Natural killer cell (primary cell): Measurements from ENCODE around the gene PSMD6. TPM values are rescaled to one million over a fixed set of nuclear protein-coding genes. Genes with fewer than 3 reads are reported as not detected.
A peak's percentile ranks its signal among the peaks of the same experiment; 100 is the strongest.

Source experiments
- ATAC-seq, 3 donors: fragments of 150-1000 bp in 2 of 3; fragments of 200-7000 bp in 1 of 3; cut with Tn5 transposase; 1 replicate in 1 of 3; 2 replicates in 2 of 3; pipeline ENCODE4 v1.10.0; 2021; ENCODE audit warnings: mild to moderate bottlenecking in 2 of 3, moderate library complexity in 2 of 3
- DNase-seq, 2 donors: peaks; one replicate each; pipeline versions ENCODE4 v3.0.0 to v3.0.0-alpha.2; 2013 to 2021; ENCODE audit warnings: mixed read lengths in 1 of 2
- H3K27ac ChIP-seq: one replicate; pipeline ENCODE4 v1.5.1; 2013; ENCODE audit warnings: mild to moderate bottlenecking, low read length
- H3K27me3 ChIP-seq: one replicate; pipeline ENCODE4 v1.6.1; 2013; ENCODE audit warnings: low read length; ENCODE audit not compliant: control insufficient read depth, insufficient read depth
- H3K36me3 ChIP-seq: one replicate; pipeline ENCODE4 v1.6.1; 2013; ENCODE audit warnings: low read length; ENCODE audit not compliant: control insufficient read depth, insufficient read depth
- H3K4me1 ChIP-seq: one replicate; pipeline ENCODE4 v1.6.1; 2013; ENCODE audit warnings: low read length; ENCODE audit not compliant: control insufficient read depth, insufficient read depth
- H3K4me3 ChIP-seq: one replicate; pipeline ENCODE4 v1.5.1; 2013; ENCODE audit warnings: low read length
- H3K9me3 ChIP-seq: one replicate; pipeline ENCODE4 v1.6.1; 2013; ENCODE audit warnings: low read length; ENCODE audit not compliant: control insufficient read depth, insufficient read depth
- H3K27ac Mint-ChIP-seq, 2 donors: one replicate each; pipeline ENCODE4 v1.8.0; 2022; ENCODE audit warnings: mild to moderate bottlenecking in 2 of 2, mixed read lengths in 2 of 2, moderate library complexity in 1 of 2
- H3K27me3 Mint-ChIP-seq, 2 donors: one replicate each; pipeline ENCODE4 v1.8.0; 2022; ENCODE audit warnings: low read depth in 2 of 2, mixed read lengths in 2 of 2
- H3K36me3 Mint-ChIP-seq: one replicate; pipeline ENCODE4 v1.8.0; 2022; ENCODE audit warnings: mixed read lengths
- H3K4me1 Mint-ChIP-seq, 2 donors: one replicate each; pipeline ENCODE4 v1.8.0; 2022; ENCODE audit warnings: mixed read lengths in 2 of 2
- H3K4me3 Mint-ChIP-seq: one replicate; pipeline ENCODE4 v1.8.0; 2022; ENCODE audit warnings: mild to moderate bottlenecking, moderate library complexity, mixed read lengths
- H3K9me3 Mint-ChIP-seq, 2 donors: one replicate each; pipeline ENCODE4 v1.8.0; 2022; ENCODE audit warnings: mixed read lengths in 2 of 2
- CTCF ChIP-seq: fragments of 200-600 bp; IDR thresholded peaks from one replicate; pipeline ENCODE4 v1.8.0; 2022; ENCODE audit warnings: antibody characterized with exemption
- WGBS: methylation state at CpG from one replicate; pipeline ENCODE4 v1.1.7; 2013; ENCODE audit warnings: missing lambda C conversion rate; ENCODE audit not compliant: insufficient coverage; 5-methylcytosine and 5-hydroxymethylcytosine counted together
- intact Hi-C: fragments of 100-400 bp; cut with micrococcal nuclease; formaldehyde crosslinking; loops from one replicate; pipeline ENCODE4 v1.14.2; 2022
- total RNA-seq, 4 donors: library from RNA; stranded (reverse); fragments of 120-200 nt in 1 of 4; gene quantifications; one replicate each; pipeline versions ENCODE4 v1.2.3 to v1.2.4, GENCODE V29; 2013 to 2022

PSMD6 gene
- total RNA-seq, 3 donors from 2014 or later (not counting 1 experiment from before 2014, with no cell fraction given): 84.4 to 105 (median 102) TPM

- no peak overlapping the region for H3K4me3 Mint-ChIP-seq
- H3K36me3 Mint-ChIP-seq: no peaks in the 10 kb centered on the region
- no peaks in the 10 kb centered on the region for H3K9me3 Mint-ChIP-seq
- Histone ChIP-seq H3K27me3 (peaks cover 9% of the 10 kb centered on the region), H3K36me3 (no peaks in the 10 kb centered on the region), H3K9me3 (no peaks in the 10 kb centered on the region), H3K4me3 (no peak overlapping the region), H3K27ac (no peak overlapping the region), H3K4me1 (no peaks in the 10 kb centered on the region)
- 87% methylated on average over 6 of the region's 7 CpGs for WGBS
- intact Hi-C loops: loop anchor here (10.0 kb wide), 1 partner anchor 1698 kb away; no protein-coding TSS in a partner anchor
- H3K4me1 Mint-ChIP-seq: no peaks in the 10 kb centered on the region
- DNase-seq: no peak
- ATAC-seq: no peak
- no peak overlapping the region for H3K27ac Mint-ChIP-seq
- H3K27me3 Mint-ChIP-seq: peaks cover 35 to 44% of the 10 kb centered on the region in 2 donors
- no peak for TF ChIP-seq CTCF
These were observed 13.8 kb upstream of the PSMD6 start for GRCh38 chr3:64037084-64037483.

GRCh38 chr3:64033069-64033468 lies 9.8 kb upstream of the PSMD6 start:
- Histone ChIP-seq H3K4me1 (peaks cover 7% of the 10 kb centered on the region), H3K9me3 (no peaks in the 10 kb centered on the region), H3K27me3 (peaks cover 12% of the 10 kb centered on the region), H3K4me3 (no peak overlapping the region), H3K36me3 (no peaks in the 10 kb centered on the region), H3K27ac (no peak overlapping the region)
- WGBS: 90% methylated on average over 2 of the region's 2 CpGs
- Mint-ChIP-seq H3K36me3 (no peaks in the 10 kb centered on the region), H3K27ac (no peak overlapping the region), H3K4me3 (no peak overlapping the region), H3K27me3 (peaks cover 33 to 50% of the 10 kb centered on the region in 2 donors), H3K4me1 (peaks cover 0 to 4% of the 10 kb centered on the region in 2 donors), H3K9me3 (no peaks in the 10 kb centered on the region)
- TF ChIP-seq CTCF: no peak
- ATAC-seq (no peak), DNase-seq (no peak)
- intact Hi-C loops: loop anchor here (10.0 kb wide), 1 partner anchor 1702 kb away; no protein-coding TSS in a partner anchor

GRCh38 chr3:64031540-64032508 lies 8.5 kb upstream of the PSMD6 start:
- Mint-ChIP-seq H3K4me3 (peak overlapping the region; percentile 25), H3K27me3 (peaks cover 37 to 51% of the 10 kb centered on the region in 2 donors), H3K36me3 (no peaks in the 10 kb centered on the region), H3K9me3 (no peaks in the 10 kb centered on the region), H3K4me1 (peaks cover 0 to 4% of the 10 kb centered on the region in 2 donors), H3K27ac (no peak overlapping the region)
- no peak overlapping the region for H3K27ac ChIP-seq
- H3K4me3 ChIP-seq: no peak overlapping the region
- H3K9me3 ChIP-seq: no peaks in the 10 kb centered on the region
- 86% methylated on average over 10 of the region's 13 CpGs for WGBS
- H3K4me1 ChIP-seq: peaks cover 7% of the 10 kb centered on the region
- ATAC-seq (no peak), DNase-seq (no peak)
- no peak for TF ChIP-seq CTCF
- H3K27me3 ChIP-seq: peaks cover 12% of the 10 kb centered on the region
- intact Hi-C loops: loop anchor here (10.0 kb wide), 1 partner anchor 1703 kb away; no protein-coding TSS in a partner anchor
- H3K36me3 ChIP-seq: no peaks in the 10 kb centered on the region
